HepG2 (cell line): Measurements from ENCODE around the gene TBL2. TPM values are rescaled to one million over a fixed set of nuclear protein-coding genes. Genes with fewer than 3 reads are reported as not detected.

Experiments
- CBX1 ChIP-seq: IDR thresholded peaks from one replicate; pipeline ENCODE4 v1.6.1; 2016; ENCODE audit warnings: antibody characterized with exemption, low read depth
- JUND ChIP-seq: sonication (generic); formaldehyde crosslinking; IDR thresholded peaks from 2 replicates; pipeline ENCODE4 v1.8.0; 2022; ENCODE audit warnings: mild to moderate bottlenecking, missing genetic modification reagents
- MIXL1 ChIP-seq: IDR thresholded peaks from 2 replicates; pipeline ENCODE4 v1.6.1; 2016
- NRL ChIP-seq: sonication (generic); formaldehyde crosslinking; IDR thresholded peaks from 2 replicates; pipeline ENCODE4 v1.5.0; 2020; ENCODE audit warnings: missing genetic modification reagents, mild to moderate bottlenecking, moderate library complexity, borderline replicate concordance
- SPEN ChIP-seq: sonication (generic); formaldehyde crosslinking; IDR thresholded peaks from 2 replicates; pipeline ENCODE4 v1.5.1; 2020; ENCODE audit warnings: low read depth, mild to moderate bottlenecking, missing genetic modification reagents
- SRSF1 ChIP-seq: fragments of 200-400 bp; formaldehyde crosslinking; optimal IDR thresholded peaks from 2 replicates; pipeline ENCODE3; 2017; ENCODE audit warnings: mild to moderate bottlenecking, low read depth, low read length, moderate library complexity
- ZNF20 ChIP-seq: sonication (generic); formaldehyde crosslinking; IDR thresholded peaks from 2 replicates; pipeline ENCODE4 v1.4.0; 2020; ENCODE audit warnings: mild to moderate bottlenecking, moderate library complexity, missing genetic modification reagents
- ZNF329 ChIP-seq: sonication (generic); formaldehyde crosslinking; IDR thresholded peaks from 2 replicates; pipeline ENCODE4 v1.9.0; 2021; ENCODE audit warnings: low read depth, mild to moderate bottlenecking, missing genetic modification reagents
- ZNF552 ChIP-seq: sonication (generic); formaldehyde crosslinking; IDR thresholded peaks from 2 replicates; pipeline ENCODE4 v1.9.0; 2022; ENCODE audit warnings: missing genetic modification reagents, mild to moderate bottlenecking, borderline replicate concordance
- polyA plus RNA-seq, 8 experiments: library from polyadenylated mRNA; depleted of rRNA in 3 of 8; stranded (reverse) in 7 of 8; unstranded in 1 of 8; fragments of >200 nt; fragmentation: Illumina TruSeq in 4 of 8; extraction: Trizol in 4 of 8; gene quantifications; 2 replicates each; pipeline versions ENCODE4 v1.2.1 to v1.2.3, GENCODE V29; 2011 to 2016; ENCODE audit warnings: low read depth in 4 of 8, missing spikeins in 1 of 8, mixed read lengths in 1 of 8; ENCODE audit not compliant: insufficient read depth in 1 of 8
- total RNA-seq, 5 experiments: library from RNA; depleted of rRNA; stranded (reverse); fragments of >200 nt; fragmentation: Illumina TruSeq; extraction: Trizol; gene quantifications; 2 replicates each; pipeline ENCODE4 v1.2.3, GENCODE V29; 2016; ENCODE audit warnings: low read depth in 1 of 5
- TF ChIP-seq, protein P1 (sequence below): sonication (generic); formaldehyde crosslinking; IDR thresholded peaks from 2 replicates; pipeline ENCODE4 v1.5.0; 2020; ENCODE audit warnings: mild to moderate bottlenecking, missing genetic modification reagents
- TF ChIP-seq, protein P2 (sequence below): sonication (generic); formaldehyde crosslinking; IDR thresholded peaks from 2 replicates; pipeline ENCODE4 v1.8.0; 2022; ENCODE audit warnings: mild to moderate bottlenecking, missing genetic modification reagents; ENCODE audit not compliant: insufficient replicate concordance
- TF ChIP-seq, protein P3 (sequence below): sonication (generic); formaldehyde crosslinking; IDR thresholded peaks from 2 replicates; pipeline ENCODE4 v1.4.0; 2020; ENCODE audit warnings: mild to moderate bottlenecking, missing genetic modification reagents, borderline replicate concordance
- TF ChIP-seq, protein P4 (sequence below): sonication (generic); formaldehyde crosslinking; IDR thresholded peaks from 2 replicates; pipeline ENCODE4 v1.5.1; 2020; ENCODE audit warnings: mild to moderate bottlenecking, missing genetic modification reagents, moderate library complexity
- TF ChIP-seq, protein P5 (sequence below): sonication (generic); formaldehyde crosslinking; conservative IDR thresholded peaks from 2 replicates; pipeline ENCODE4 v1.4.0; 2020; ENCODE audit warnings: missing genetic modification reagents

TBL2 gene
- total and polyA plus RNA-seq, 2 of the 13 experiments (the other 11 are each of a cell fraction or from before 2014, with no cell fraction given): 43.4 to 47.2 TPM

DNA sequence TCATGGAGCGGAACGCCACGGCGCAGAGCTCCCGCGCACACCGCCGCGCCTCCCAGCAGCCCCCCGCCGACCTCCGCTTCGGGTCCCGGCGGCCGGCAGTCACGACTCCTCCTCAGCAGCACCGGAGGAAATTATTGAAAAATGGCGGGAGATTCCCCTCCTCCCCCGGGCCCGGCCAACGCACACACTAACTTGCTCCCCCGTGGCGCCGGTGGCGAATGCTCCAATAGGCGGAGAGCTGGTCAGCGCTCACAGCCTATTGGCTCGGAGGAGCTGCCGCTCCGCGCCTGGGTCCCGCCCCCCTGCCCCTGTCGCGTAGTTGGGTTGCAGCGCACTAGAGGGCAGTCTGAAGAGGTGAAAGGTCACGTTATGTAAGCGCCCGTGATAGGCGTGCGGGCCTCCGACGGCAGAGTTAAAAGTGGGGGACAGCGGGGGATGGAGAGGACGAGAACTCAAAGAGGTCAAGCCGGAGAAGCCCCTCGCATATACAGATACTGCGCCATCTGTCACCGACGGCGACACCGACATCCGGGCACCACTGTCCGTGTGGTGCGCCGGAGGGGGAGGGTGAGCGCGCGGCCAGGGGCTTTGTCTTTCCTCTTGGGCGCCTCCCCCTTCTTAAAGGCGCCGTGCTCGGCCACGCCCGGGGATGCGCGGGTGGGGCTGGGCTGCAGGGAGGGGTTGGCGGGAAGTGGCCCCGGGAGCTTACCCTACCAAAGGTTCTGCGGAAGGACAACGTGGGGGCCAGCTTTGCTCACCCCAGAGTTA lies 56.1 kb downstream of the TBL2 start, which contains the start of gene BAZ1B (continued):
- TF ChIP-seq, protein P1, sequence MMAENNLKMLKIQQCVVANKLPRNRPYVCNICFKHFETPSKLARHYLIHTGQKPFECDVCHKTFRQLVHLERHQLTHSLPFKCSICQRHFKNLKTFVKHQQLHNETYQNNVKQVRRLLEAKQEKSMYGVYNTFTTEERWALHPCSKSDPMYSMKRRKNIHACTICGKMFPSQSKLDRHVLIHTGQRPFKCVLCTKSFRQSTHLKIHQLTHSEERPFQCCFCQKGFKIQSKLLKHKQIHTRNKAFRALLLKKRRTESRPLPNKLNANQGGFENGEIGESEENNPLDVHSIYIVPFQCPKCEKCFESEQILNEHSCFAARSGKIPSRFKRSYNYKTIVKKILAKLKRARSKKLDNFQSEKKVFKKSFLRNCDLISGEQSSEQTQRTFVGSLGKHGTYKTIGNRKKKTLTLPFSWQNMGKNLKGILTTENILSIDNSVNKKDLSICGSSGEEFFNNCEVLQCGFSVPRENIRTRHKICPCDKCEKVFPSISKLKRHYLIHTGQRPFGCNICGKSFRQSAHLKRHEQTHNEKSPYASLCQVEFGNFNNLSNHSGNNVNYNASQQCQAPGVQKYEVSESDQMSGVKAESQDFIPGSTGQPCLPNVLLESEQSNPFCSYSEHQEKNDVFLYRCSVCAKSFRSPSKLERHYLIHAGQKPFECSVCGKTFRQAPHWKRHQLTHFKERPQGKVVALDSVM (CRISPR knock-in tag): no peak; the same call in 1 of the 2 replicates
- TF ChIP-seq NRL (CRISPR knock-in tag): no peak; the same call in 1 of the 2 replicates
- TF ChIP-seq JUND (CRISPR knock-in tag): no peak
- no peak for TF ChIP-seq MIXL1 (CRISPR knock-in tag)
- TF ChIP-seq ZNF329: 0 out of 2 replicates have a peak, but pooled peaks have one; percentile 3
- TF ChIP-seq, protein P2, sequence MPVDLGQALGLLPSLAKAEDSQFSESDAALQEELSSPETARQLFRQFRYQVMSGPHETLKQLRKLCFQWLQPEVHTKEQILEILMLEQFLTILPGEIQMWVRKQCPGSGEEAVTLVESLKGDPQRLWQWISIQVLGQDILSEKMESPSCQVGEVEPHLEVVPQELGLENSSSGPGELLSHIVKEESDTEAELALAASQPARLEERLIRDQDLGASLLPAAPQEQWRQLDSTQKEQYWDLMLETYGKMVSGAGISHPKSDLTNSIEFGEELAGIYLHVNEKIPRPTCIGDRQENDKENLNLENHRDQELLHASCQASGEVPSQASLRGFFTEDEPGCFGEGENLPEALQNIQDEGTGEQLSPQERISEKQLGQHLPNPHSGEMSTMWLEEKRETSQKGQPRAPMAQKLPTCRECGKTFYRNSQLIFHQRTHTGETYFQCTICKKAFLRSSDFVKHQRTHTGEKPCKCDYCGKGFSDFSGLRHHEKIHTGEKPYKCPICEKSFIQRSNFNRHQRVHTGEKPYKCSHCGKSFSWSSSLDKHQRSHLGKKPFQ: peak; percentile 15
- no peak for TF ChIP-seq CBX1
- TF ChIP-seq, protein P3, sequence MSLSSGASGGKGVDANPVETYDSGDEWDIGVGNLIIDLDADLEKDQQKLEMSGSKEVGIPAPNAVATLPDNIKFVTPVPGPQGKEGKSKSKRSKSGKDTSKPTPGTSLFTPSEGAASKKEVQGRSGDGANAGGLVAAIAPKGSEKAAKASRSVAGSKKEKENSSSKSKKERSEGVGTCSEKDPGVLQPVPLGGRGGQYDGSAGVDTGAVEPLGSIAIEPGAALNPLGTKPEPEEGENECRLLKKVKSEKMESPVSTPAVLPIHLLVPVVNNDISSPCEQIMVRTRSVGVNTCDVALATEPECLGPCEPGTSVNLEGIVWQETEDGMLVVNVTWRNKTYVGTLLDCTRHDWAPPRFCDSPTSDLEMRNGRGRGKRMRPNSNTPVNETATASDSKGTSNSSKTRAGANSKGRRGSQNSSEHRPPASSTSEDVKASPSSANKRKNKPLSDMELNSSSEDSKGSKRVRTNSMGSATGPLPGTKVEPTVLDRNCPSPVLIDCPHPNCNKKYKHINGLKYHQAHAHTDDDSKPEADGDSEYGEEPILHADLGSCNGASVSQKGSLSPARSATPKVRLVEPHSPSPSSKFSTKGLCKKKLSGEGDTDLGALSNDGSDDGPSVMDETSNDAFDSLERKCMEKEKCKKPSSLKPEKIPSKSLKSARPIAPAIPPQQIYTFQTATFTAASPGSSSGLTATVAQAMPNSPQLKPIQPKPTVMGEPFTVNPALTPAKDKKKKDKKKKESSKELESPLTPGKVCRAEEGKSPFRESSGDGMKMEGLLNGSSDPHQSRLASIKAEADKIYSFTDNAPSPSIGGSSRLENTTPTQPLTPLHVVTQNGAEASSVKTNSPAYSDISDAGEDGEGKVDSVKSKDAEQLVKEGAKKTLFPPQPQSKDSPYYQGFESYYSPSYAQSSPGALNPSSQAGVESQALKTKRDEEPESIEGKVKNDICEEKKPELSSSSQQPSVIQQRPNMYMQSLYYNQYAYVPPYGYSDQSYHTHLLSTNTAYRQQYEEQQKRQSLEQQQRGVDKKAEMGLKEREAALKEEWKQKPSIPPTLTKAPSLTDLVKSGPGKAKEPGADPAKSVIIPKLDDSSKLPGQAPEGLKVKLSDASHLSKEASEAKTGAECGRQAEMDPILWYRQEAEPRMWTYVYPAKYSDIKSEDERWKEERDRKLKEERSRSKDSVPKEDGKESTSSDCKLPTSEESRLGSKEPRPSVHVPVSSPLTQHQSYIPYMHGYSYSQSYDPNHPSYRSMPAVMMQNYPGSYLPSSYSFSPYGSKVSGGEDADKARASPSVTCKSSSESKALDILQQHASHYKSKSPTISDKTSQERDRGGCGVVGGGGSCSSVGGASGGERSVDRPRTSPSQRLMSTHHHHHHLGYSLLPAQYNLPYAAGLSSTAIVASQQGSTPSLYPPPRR (CRISPR knock-in tag): no peak
- no peak for TF ChIP-seq ZNF20 (CRISPR knock-in tag)
- TF ChIP-seq, protein P4, sequence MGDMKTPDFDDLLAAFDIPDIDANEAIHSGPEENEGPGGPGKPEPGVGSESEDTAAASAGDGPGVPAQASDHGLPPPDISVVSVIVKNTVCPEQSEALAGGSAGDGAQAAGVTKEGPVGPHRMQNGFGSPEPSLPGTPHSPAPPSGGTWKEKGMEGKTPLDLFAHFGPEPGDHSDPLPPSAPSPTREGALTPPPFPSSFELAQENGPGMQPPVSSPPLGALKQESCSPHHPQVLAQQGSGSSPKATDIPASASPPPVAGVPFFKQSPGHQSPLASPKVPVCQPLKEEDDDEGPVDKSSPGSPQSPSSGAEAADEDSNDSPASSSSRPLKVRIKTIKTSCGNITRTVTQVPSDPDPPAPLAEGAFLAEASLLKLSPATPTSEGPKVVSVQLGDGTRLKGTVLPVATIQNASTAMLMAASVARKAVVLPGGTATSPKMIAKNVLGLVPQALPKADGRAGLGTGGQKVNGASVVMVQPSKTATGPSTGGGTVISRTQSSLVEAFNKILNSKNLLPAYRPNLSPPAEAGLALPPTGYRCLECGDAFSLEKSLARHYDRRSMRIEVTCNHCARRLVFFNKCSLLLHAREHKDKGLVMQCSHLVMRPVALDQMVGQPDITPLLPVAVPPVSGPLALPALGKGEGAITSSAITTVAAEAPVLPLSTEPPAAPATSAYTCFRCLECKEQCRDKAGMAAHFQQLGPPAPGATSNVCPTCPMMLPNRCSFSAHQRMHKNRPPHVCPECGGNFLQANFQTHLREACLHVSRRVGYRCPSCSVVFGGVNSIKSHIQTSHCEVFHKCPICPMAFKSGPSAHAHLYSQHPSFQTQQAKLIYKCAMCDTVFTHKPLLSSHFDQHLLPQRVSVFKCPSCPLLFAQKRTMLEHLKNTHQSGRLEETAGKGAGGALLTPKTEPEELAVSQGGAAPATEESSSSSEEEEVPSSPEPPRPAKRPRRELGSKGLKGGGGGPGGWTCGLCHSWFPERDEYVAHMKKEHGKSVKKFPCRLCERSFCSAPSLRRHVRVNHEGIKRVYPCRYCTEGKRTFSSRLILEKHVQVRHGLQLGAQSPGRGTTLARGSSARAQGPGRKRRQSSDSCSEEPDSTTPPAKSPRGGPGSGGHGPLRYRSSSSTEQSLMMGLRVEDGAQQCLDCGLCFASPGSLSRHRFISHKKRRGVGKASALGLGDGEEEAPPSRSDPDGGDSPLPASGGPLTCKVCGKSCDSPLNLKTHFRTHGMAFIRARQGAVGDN (CRISPR knock-in tag): peak; percentile 91
- TF ChIP-seq ZNF552 (CRISPR knock-in tag): no peak
- TF ChIP-seq SPEN: no peak
- TF ChIP-seq SRSF1: peak; percentile 83
- TF ChIP-seq, protein P5, sequence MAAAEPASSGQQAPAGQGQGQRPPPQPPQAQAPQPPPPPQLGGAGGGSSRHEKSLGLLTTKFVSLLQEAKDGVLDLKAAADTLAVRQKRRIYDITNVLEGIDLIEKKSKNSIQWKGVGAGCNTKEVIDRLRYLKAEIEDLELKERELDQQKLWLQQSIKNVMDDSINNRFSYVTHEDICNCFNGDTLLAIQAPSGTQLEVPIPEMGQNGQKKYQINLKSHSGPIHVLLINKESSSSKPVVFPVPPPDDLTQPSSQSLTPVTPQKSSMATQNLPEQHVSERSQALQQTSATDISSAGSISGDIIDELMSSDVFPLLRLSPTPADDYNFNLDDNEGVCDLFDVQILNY (CRISPR knock-in tag): no peak
